GM18526 (cell line): ENCODE data around the gene ONECUT3.

Experiments
- POLR2A ChIP-seq: IDR thresholded peaks from 3 replicates; pipeline ENCODE4 v1.6.1; 2011; ENCODE audit not compliant: insufficient read length; ENCODE audit errors: extremely low read depth

ONECUT3 gene

GRCh38 chr19:1752757-1753728 lies at the start of gene ONECUT3:
Gene ONECUT3 (plus strand): TSS chr19:1753506. CDS start chr19:1753663, 157 bp downstream.
- TF ChIP-seq POLR2A = no peak

- TF ChIP-seq POLR2A = no peak
These were observed 49.0 kb upstream of the ONECUT3 start for GRCh38 chr19:1704339-1704738.

GRCh38 chr19:1705367-1705766 lies 47.9 kb upstream of the ONECUT3 start:
- no peak for TF ChIP-seq POLR2A

DNA sequence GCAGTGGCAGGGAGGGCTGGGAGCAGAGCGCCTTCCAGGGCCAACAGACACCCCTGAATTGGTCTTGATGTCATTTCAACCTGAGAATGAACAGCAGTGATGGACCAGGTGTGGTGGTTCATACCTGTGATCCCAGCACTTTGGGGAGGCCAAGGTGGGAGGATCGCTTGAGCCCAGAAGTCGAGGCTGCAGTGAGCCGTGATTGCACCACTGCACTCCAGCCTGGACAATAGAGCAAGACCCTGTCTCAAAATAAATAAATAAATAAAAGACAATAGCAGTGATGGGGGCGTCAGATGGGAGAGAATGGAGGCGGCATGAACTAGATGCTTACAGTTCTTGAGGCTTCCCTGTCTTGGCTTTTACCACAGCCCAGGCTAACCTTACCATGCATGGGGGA lies 46.1 kb upstream of the ONECUT3 start:
- TF ChIP-seq POLR2A = no peak

DNA sequence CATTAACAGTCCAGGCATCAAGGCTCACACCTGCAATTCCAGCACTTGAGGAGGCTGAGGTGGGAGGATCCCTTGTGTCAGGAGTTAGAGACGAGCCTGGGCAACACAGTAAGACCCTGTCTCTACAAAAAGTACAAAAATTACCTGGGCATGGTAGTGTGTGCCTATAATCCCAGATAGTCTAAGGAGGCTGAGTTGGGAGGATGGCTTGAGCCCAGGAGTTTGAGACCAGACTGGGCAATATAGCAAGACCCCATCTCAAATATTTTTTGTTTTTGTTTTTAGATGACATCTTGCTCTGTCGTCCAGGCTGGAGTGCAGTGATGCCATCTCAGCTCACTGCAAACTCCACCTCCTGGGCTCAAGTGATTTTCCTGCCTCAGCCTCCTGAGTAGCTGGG lies 40.1 kb upstream of the ONECUT3 start:
- no peak for TF ChIP-seq POLR2A

DNA sequence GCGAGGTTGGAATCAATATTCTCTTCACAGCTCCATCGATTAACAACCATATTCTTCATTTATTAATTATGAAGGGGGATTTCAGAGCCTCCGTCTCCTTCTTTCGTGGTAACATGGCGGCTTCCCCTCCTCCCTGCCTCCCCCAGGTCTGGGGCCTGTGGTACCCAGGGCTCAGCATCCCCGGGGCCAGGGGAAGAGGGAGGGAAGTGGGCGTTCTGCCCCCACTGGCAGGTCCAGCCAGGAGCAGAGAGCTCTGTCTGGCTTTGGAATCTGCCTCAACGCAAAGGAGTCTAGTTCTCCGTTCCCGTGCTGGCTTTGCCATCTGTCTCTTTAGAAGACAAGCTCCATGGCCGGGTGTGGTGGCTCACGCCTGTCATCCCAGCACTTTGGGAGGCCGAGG lies 37.8 kb upstream of the ONECUT3 start:
- no peak for TF ChIP-seq POLR2A

- TF ChIP-seq POLR2A = no peak
These were observed 35.9 kb upstream of the ONECUT3 start for GRCh38 chr19:1717200-1717969.

DNA sequence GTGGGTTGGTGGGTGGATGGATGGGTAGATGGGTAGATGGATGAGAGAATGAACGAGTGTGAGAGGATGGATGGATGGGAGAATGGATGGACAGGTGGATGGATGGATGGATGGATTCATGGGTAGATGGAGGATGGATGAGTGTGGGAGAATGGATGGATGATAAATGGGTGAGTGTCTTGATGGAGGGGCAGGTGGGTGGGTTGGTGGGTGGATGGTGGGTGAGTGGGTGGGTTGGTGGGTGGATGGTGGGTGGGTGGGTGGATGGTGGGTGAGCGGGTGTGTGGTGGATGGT lies 35.4 kb upstream of the ONECUT3 start:
- no peak for TF ChIP-seq POLR2A

- TF ChIP-seq POLR2A = no peak
These were observed 34.6 kb upstream of the ONECUT3 start for GRCh38 chr19:1718420-1719291.

DNA sequence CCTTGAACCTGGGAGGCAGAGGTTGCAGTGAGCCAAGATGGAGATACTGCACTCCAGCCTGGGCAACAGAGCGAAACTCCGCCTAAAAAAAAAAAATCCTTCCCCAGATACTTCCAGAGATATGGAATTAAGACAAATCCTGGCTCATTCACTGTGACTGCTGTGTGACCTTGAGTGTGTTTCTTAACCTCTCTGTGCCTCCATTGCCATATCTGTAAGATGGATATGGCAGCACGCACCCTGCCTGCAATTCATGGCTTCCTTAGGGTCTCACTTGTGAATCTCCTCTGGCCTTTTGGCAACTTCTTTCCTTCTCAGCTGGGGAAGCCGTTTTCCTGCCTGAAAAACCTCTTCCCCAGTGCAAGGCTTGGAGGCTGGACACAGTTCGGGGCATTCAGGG lies 33.8 kb upstream of the ONECUT3 start:
- TF ChIP-seq POLR2A = no peak

DNA sequence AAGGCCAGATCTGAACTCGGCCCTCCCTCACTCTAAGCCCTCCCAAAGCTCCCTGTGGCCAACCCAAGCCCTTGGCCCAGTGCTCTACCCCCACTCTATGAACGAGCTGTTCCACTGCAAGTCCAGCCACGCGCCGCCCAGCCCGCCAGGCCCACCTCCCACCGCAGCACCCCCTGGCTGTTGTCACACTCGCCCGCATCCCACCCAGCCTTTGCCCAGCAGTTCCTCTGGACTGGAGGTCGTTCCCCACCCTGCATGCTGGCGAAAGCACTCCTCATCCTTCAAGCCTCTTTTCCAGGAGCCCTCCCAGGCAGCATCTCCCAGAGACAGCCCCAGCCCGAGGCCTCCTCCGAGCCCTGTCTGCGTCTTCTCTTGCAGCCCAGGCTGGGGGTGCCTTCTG lies 33.1 kb upstream of the ONECUT3 start:
- TF ChIP-seq POLR2A = no peak

DNA sequence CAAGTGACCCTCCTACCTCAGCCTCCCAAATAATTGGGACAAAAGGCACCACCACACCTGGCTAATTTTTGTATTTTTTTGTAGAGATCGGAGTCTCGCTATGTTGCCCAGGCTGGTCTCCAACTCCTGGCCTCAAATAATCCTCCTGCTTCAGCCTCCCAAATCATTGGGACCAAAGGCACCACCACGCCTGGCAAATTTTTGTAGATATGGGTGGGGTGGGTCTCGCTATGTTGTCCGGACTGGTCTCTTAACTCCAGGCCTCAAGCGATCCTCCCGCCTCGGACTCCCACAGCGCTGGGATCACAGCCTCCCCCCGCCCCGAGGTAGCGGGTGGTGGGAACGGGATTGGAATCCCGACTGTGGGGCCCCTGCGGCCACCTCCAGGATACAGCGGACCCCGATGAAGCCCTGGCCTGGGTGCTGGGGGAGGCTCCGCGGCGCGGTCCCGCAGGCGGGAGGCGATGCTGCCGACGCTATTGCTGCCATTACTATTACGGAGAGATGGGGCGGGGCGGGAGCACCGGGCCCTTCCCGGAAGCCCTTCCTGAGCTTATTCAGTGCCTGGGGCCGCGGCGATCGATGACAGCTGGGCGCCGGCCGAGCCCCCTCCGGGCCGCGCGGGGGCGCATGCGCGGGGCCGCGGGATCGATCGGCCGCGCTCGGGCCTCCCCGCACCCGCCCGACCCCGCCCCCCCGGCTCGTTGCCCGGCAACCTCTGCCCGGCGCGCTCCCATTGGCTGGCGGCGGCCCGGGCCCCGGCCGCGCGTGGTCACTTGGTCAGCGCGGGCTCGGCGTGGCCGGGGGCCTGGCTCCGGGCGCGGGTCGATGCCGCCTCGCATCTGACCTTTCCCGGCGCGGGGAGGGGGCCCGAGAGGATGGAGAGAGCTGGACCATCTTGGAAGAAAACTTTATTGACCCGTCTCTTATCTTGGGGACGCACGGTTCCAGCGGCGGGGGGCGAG lies 27.9 kb upstream of the ONECUT3 start:
- no peak for TF ChIP-seq POLR2A

DNA sequence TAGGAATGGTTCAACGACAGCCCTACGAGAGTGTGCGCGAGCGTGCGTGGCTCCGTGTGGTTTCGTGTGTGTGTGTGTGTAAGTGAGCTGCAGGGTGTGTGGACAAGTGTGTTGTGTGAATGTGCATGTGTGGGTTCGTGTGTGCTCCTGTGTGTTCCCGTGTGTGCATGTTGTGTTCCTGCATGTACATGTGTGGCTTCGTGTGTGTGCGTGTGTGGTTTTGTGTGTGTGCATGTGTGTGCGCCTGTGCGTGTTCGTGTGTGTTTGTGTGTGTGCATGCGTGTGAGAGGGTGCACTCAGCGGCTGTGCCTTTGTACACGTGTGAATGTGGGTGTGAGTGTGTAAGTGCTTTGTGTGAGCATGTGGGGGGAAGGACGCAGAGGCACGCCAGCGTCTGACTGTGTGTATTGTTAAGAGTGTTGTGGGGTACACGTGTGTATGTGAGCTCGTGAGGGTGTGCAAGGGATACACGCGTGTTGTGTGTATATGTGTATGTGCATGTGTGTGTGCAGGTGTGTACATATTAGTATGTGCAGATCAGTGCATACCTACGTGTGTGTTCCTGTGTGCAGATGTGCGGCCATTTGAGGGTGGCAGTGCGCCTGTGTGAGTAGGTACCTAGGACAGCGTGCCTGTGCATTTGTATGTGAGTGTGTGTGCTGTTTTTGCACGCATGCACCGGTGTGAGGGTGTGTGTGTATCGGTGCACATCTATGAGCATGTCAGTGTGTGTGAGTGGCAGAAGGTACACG lies 24.3 kb upstream of the ONECUT3 start:
- no peak for TF ChIP-seq POLR2A

DNA sequence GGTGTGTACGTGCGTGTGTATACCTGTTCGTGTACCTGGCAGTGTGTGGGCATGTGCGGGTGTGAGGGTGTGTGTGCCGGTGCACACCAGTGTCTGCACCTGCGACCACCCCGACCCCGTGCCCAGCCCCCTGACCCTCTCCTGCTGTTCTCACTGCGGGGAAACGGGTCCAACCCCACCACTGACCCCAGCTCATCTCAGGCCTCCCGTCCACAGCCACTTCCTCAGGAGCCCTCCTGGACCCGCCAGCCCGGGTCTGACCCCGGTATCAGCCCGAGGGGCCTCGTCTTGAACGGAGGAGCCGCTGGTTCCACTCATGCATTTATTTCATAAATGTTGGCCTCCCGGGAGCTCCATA lies 23.8 kb upstream of the ONECUT3 start:
- TF ChIP-seq POLR2A = no peak

DNA sequence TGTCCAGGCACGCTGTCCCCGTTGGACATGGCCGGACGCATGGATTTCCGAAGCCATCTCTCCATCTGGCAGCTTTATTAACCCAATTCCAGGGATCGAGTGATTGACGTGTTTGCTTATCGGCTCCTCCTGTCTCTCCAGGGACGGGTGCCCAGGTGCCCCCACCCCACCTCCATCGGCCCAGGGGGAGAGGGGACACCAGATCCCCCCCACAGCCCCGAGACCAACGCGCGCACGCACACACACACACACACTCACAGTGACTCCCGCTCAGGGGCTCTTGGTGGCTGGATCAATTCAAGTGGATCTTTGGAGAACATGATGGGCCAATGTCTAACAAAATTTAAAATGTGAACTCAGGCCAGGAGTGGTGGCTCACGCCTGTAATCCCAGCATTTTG lies 23.1 kb upstream of the ONECUT3 start:
- no peak for TF ChIP-seq POLR2A
